HK-2 (cell line): ENCODE data around the gene SEC11A.
A peak's percentile ranks its signal among the peaks of the same experiment; 100 is the strongest.
"Not testable (repeated sequence)": the region's sequence is repeated elsewhere in the genome, so short reads cannot be mapped to it uniquely, and the experiment has no call there.

Experiments used
- DNase-seq: peaks from one replicate; pipeline ENCODE4 v3.0.0-alpha.2; 2018; ENCODE audit not compliant: unreplicated experiment

SEC11A gene

GRCh38 chr15:84737005-84737404 lies 21.1 kb upstream of the SEC11A start:
- DNase-seq: no peak

- DNase-seq: no peak
Observed at GRCh38 chr15:84736375-84736774, 20.4 kb upstream of the SEC11A start.

- not testable (repeated sequence) for DNase-seq
Observed at GRCh38 chr15:84735480-84736061, 19.6 kb upstream of the SEC11A start.

- DNase-seq: peak; percentile 72
Observed at GRCh38 chr15:84734794-84735479, 19.0 kb upstream of the SEC11A start.

GRCh38 chr15:84731774-84732173 lies 15.8 kb upstream of the SEC11A start:
- DNase-seq: no peak

- no peak for DNase-seq
Observed at GRCh38 chr15:84727429-84727828, 11.5 kb upstream of the SEC11A start.

GRCh38 chr15:84725001-84725491 lies 9.1 kb upstream of the SEC11A start:
- DNase-seq: no peak

GRCh38 chr15:84722628-84723027 lies 6.7 kb upstream of the SEC11A start:
- no peak for DNase-seq

GRCh38 chr15:84721371-84721770 lies 5.4 kb upstream of the SEC11A start:
- DNase-seq: no peak

- DNase-seq: no peak
Observed at GRCh38 chr15:84715441-84716035, 401 bp downstream of the SEC11A start.

GRCh38 chr15:84714821-84715220 lies 1.1 kb downstream of the SEC11A start:
- no peak for DNase-seq

- no peak for DNase-seq
Observed at GRCh38 chr15:84714372-84714771, 1.6 kb downstream of the SEC11A start.

GRCh38 chr15:84703808-84704207 lies 12.1 kb downstream of the SEC11A start:
- no peak for DNase-seq

GRCh38 chr15:84702961-84703482 lies 12.9 kb downstream of the SEC11A start:
- no peak for DNase-seq

GRCh38 chr15:84699538-84700191 lies 16.3 kb downstream of the SEC11A start:
- DNase-seq: no peak

GRCh38 chr15:84697236-84697990 lies 18.5 kb downstream of the SEC11A start:
- DNase-seq: no peak

- no peak for DNase-seq
Observed at GRCh38 chr15:84696757-84697156, 19.2 kb downstream of the SEC11A start.

GRCh38 chr15:84690342-84690741 lies 25.6 kb downstream of the SEC11A start:
- no peak for DNase-seq

- DNase-seq: no peak
Observed at GRCh38 chr15:84689858-84690257, 26.1 kb downstream of the SEC11A start.

GRCh38 chr15:84686446-84686845 lies 29.5 kb downstream of the SEC11A start:
- DNase-seq: not testable (repeated sequence)

- DNase-seq: peak; percentile 46
Observed at GRCh38 chr15:84685304-84685703, 30.6 kb downstream of the SEC11A start.

GRCh38 chr15:84684092-84684491 lies 31.8 kb downstream of the SEC11A start:
- DNase-seq: no peak
